ENCODE measurements around the gene IDI2.

Gene IDI2

GRCh38 chr10:980468-981093 is 45.1 kb downstream of the IDI2 start:
- DNase-seq (ENCODE audit: low spot score): no peak

- DNase-seq (ENCODE audit: low spot score): no peak
These were observed 46.7 kb downstream of the IDI2 start for GRCh38 chr10:978826-979421.

GRCh38 chr10:976316-976715 is 49.3 kb downstream of the IDI2 start:
- DNase-seq (ENCODE audit: low spot score): no peak

- peak; percentile 12 for DNase-seq (ENCODE audit: low spot score)
These were observed 50.9 kb downstream of the IDI2 start for GRCh38 chr10:974785-975074.

- peak; percentile 12 for DNase-seq (ENCODE audit: low spot score)
These were observed 51.4 kb downstream of the IDI2 start for GRCh38 chr10:974038-974784.

GRCh38 chr10:972763-973162 is 52.9 kb downstream of the IDI2 start:
- DNase-seq (ENCODE audit: low spot score): no peak

- DNase-seq (ENCODE audit: low spot score): peak; percentile 12
These were observed 54.0 kb downstream of the IDI2 start for GRCh38 chr10:971613-972012.

GRCh38 chr10:971150-971542 is 54.5 kb downstream of the IDI2 start:
- no peak for DNase-seq (ENCODE audit: low spot score)

- no peak for DNase-seq (ENCODE audit: low spot score)
These were observed 55.1 kb downstream of the IDI2 start for GRCh38 chr10:970311-971149.

GRCh38 chr10:969473-970150 is 56.0 kb downstream of the IDI2 start:
- no peak for DNase-seq (ENCODE audit: low spot score)

Data from D341Med (cell line).